GM21367 (cell line): ENCODE results near the gene GOT2.
"Not testable (repeated sequence)": the region's sequence is repeated elsewhere in the genome, so short reads cannot be mapped to it uniquely, and the experiment has no call there.

Experiments used
- ATAC-seq: cut with Tn5 transposase; IDR thresholded peaks from one replicate; pipeline ENCODE4 v1.9.1; 2021; ENCODE audit not compliant: unreplicated experiment

GOT2 gene

DNA sequence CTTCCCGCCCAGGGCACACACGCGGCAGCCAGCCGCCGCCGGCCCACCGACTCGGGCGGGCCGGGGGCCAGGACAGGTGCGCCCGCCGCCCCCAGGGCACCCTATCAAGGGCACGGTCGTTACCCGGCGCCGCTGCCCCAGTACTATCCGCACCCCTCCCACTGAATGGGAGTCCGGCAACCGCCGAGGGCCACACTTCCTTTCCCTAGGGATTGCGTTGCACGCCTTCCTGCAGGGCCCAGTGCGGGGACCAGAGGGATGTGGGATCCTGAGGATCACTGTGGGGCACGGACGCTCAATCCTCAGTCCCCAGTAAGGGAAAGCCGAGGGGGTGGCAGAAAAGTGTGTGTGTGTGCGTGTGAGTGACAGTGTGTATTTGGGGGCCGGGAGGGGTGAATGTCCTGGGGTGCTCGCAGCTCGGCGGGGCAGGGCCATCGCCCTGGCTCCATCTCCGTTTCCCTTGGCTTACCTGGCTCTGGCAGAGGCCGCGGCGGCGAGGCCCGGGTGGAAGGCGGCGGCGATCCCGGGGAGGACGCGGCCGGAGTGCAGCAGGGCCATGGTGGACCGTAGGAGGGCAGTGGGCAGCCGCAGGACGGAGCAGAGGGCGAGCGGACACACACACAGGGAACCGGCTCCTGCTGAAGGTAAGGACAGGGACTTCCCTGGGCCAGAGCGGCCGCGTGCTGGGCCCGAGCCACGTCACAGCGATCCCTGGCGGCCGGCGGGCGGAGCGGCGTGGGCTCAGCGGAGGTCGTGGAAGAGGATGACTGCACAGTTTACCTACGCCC, at the start of gene GOT2:
Gene GOT2 (minus strand): TSS at position 646 of the 788 bp plus-strand sequence. CDS start 88 bp downstream, at position 558.
- peak; percentile 95 for ATAC-seq

DNA sequence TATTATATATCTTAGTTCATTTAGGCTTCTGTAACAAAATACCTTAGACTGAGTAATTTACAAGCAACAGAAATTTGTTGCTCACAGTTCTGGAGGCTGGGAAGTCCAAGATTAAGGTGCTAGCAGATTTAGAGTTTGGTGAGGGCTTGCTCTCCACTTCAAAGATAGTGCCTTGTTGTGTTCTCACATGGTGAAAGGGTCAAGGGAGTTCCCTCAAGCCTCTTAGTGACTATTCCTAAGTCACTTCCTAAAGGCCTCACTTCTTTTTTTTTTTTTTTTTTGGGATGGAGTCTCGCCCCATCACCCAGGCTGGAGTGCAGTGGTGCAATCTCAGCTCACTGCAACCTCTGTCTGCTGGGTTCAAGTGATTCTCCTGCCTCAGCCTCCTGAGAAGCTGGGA, 45.2 kb upstream of the GOT2 start:
- not testable (repeated sequence) for ATAC-seq

DNA sequence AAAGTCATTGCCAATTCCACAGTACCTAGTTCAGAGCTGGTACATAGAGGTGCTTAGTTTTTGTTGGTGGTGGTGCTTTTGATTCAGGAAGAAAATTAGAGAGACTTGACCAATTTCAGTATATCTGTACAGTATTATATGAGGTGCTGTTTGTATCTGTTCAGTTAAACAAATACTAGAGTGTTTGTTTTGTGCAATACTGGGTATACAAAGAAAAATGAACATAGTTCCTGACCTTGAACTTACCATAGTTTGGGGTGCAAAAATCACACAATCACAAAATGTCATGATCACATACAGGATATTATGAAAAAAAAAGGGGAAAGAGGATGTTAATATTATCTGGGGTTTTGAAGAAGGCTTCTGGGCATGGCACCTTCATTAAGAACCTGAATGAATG, 39.8 kb upstream of the GOT2 start:
- no peak for ATAC-seq

DNA sequence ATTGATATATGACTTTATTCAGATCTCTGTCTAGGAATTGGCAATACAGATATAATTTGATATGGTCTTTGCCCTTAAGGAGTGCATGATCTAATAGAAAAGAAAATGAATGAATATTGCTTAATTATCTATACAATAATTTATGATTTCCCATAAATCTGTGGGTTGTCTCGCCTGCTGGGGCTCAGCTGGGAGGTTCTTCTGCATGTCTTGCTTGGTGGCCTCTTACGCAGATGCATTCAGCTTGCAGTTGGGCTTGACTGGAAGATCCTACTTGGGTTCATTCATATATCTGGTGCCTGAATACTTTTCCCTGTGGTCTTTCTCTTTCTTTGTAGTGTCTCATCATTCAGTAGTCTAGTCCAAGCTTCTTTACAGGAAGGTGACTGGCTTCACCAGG, 34.0 kb upstream of the GOT2 start:
- no peak for ATAC-seq

DNA sequence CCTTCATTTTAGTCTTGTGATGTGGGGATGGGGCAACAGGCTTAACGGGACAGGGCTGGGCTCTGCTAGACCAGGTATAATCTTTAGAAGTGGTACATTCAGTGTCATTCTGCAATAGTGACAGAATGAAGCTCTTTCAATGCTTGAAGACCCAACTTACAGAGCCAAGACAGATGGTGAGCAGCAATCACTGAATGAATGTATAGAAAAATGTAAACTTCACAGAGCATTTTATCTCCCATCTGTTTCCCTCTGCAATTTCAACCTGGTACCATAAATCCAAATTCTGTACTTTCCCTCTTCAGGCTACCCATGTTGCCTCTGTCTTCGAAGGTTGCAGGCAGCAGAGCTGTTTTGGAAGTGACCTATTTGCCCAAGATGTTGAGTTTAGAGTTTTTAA, 33.5 kb upstream of the GOT2 start:
- no peak for ATAC-seq

DNA sequence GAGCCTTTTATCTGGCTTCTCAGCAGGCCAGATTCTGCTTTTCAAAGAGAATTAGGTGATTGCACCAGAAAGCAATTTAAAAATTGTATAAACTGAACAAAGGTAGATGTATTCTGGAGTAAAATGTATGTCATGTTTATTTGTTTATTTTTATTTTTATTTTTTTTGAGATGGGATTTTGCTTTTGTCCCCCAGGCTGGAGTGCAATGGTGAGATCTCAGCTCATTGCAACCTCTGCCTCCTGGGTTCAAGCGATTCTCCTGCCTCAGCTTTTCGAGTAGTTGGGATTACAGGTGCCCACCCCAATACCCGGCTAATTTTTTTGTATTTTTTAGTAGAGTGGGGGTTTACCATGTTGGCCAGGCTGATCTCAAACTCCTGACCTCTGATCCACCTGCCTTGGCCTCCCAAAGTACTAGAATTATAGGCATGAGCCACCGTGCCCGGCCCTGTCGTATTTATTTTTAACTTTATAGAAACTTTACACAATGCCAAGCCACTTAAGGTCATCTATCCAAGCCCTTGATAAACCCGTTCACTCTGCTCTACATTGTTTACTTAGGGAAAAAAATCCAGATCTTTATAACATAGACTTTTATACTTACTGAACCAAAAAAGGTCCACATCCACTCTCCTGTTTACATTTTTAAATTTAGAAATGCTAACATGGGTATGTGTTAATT, 22.7 kb upstream of the GOT2 start:
- ATAC-seq, result no peak

DNA sequence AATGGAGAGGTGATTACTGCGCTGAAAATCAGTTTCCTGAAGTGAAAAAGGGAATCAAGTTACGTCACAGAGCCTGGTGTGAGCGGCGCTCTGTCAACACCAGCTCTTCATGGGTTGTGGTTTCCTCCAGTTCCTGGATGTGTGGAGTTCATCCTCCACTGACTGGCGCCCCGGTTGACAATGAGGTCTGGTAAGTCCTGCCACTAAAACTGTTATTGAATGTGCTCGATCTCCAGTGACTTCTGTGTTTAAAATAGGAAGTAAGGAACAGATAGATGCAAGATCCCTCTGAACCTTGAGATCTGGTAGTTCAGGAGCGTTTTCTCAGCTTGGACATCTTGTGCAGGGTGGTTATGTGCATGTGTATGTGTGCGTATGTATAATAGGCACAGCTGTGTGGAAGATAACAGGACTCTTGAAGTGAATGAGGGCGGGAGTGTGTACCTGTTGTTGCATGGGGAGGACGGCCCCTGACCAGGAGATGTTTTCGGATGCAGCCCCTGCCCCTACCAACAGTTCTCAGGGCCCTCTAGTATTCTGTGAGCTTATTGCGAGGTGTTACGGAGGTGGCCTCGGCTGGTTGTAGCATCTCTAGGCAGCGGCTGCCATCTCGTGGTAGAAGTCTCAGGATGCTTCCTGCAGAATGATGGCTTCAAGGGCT, 22.0 kb upstream of the GOT2 start:
- peak; percentile 92 for ATAC-seq

DNA sequence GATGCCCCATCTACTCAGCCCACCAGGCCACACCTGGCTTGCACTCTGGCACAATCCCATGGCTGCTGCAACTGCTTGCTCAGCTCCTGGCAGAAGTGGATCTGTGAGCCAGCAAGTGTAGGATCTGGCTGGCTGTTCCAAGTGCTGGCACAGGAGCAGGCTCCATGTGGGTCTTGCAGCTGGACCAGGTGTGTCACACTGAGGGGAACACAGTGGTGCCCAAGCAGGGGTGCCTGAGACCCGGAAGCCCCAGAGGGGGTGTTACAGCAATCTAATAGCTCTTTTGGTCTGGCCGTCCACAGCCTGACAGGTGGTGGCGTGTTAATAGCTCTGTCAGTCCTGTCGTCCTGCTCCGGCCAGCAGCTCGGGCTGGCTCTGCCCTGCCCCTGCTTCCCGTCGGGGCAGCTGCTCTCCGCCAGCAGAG, 19.6 kb upstream of the GOT2 start:
- no peak for ATAC-seq

DNA sequence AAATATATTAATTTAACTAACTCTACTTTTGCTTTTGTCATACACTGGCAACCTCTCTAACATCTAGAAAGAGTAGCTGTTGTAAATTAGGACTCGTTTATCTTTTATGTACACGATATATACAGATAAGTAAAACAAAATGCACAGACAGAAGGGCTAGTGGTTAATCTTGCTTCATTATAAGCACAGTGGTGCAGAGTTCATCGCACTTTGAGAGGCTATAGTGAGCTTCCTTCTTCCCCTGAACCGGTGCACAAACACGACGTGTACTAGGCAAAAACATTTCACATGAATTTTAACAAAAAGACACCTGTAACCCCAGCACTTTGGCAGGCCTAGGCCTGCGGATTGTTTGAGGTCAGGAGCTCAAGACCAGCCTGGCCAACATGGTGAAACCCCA, 10.4 kb upstream of the GOT2 start:
- ATAC-seq, result no peak

DNA sequence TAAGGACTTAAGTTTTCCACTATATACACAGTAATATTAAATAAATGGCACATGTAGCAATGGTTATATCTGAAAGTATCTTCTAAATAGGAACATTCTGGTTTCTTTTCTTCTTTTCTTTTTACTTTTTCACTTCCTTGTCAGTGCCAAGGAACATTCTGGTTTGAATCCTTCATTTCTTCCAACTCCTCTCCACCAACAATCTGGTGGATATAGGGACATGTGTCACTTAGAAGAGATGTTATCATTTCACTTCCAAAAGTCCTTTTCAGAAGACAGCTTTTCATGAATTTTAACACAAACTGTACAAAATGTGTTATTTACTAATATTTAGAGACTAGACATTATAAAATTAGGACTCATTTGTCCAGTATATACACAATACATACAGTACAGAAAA, 7.9 kb upstream of the GOT2 start:
- ATAC-seq, result no peak

DNA sequence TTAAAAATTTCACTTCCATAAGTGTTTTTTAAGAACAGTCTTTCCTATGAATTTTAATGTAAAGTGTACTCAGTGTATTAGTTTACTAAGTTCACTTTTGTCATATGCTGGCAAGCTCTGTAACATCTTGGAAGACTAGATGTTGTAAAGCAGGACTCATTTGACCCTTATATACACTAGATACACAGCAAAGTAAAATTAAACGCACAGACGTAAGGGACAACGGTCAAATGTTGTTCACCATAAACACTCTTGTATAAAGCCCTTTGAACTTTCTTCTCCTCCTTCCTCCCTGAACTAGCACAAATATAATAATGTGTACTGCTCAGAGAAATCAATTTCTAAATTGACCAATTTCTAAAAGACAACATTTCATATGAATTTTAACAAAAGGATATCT, 7.0 kb upstream of the GOT2 start:
- ATAC-seq, result no peak

DNA sequence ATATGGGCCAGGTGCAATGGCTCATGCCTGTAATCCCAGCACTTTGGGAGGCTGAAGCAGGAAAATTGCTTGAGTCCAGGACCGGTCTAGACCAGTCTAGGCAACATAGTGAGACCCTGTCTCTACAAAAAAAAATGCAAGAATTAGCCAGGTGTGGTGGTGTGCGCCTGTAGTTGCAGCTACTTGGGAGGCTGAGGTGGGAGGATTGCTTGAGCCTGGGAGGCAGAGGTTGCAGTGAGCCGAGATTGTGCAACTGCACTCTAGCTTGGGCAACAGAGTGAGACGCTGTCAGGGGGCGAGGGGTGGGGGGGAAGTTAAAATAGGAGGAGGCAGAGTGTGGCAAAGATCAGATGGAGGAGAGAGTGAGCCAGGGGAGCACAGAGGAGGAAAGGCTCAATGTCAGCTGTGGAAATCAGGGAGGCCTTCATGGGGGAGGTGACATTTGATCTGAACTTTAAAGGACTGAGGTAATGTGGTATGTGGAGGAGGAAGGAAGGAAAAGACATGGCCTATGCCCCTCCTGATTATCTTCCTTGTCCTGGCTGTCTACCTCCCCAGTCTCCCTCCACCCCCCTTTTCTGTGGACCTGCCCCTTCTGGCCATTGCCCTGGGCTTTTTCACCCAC, 4.7 kb upstream of the GOT2 start:
- ATAC-seq, result no peak

DNA sequence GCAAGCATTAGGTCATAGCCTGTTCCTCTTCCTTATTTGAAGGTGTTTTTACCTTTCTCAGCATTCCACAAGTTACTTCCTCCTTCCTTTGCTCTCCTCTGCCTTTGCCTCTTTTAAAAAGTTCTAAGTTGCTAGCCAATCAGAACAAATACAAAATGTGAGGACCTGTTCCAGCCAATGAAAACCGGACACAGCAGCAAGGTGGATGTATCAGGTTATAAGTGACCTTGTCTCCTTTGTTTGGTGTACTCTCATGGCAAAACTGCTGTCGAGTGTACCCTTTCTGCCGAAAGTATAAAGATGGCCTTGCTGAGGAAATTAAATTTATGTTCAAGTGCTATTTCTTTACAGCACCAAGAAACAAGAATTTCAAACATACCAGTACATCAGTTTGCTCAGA, 2.2 kb upstream of the GOT2 start:
- ATAC-seq, result not testable (repeated sequence)

DNA sequence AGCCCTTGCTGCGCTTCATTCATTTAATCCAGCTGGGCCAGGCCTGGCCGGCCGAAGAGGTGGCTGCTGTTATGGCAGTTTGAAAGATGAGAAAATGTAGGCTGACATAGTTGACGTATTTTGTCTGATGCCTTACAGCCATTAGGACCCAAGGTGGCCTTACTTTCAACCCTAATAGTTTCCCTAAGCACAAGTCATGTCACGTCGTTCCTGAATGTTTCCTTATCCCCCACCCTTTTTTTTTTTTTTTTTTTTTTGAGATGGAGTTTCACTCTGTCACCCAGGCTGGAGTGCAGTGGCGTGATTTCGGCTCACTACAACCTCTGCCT, 307 bp upstream of the GOT2 start:
- no peak for ATAC-seq

DNA sequence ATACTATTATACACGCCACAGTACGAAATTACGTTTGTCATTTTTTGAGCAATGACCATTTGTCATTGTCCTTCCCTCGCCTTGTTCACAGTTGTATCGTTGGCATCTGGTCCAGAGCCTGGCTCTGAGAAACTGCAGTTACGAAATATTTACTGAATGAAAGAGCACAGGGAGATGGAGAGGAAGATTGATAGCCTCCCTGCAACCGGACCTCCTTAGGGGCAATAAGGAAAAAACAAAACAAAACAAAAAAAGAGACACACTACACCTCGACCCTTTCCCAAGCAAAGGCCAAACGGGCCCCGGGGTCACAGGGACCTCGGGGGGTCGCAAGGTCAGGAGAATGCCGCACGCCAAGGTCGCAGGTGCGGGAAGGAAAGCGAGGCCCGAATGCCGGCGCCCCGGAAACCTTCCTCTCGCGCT, 857 bp downstream of the GOT2 start:
- no peak for ATAC-seq

DNA sequence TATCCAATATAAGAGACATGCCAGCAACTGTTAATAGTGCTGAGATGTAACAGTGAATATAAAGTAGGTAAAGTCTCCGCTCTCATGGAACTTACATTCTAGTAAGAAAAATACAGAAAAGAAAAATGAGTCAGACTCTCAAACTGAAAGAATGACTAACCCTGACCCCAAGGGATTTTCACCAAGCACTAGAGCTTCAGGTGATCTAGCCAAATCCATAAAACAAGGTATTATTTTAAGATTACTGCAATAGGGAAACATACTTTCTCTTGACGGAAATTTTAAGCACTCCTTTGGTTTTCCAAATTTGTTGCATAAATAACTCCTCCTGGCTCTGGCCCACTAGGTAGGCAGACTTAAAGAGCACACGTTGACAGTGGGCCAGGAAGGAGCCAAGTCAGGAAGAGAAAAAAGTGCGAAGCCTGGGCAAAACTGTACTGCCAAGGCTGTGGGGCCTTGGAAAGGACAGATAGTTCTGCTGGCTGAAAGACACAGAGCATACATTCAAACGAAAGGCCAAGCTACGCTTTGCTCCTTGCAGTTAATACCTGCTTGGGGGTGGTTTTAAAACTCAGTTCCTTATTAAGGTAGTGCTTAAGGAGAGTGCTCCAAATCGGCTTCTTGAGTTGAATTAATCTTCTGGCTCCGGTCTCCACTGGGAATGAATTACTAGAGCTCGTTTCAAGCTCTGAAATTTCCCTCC, 1.4 kb downstream of the GOT2 start:
- ATAC-seq, result no peak

DNA sequence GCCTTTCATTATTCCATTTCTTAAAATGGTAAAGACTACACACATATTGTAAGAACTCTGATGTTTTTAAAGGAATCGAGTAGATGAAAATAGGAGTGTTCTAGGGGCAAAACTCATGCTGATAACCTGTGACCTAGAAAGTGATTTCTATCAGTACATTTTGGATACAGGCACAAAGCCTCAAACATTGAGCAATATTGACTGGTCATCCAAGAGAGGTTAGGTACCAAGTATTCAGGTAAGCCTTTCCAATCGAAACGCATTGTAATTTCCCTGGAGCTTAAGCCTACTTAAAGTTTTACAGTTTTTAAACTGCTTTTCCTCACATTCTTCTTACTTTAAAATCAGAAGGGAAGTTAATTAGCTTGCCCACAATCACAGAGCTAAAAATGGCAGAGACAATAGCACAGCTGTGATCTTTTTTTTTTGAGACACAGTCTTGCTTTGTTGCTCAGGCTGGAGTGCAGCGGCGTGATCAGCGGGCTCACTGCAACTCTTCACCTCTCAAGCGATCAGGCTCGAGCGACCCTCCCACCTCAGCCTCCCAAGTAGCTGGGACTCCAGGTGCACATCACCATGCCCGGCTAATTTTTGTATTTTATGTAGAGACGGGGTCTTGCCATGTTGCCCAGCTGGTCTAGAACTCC, 3.3 kb downstream of the GOT2 start:
- ATAC-seq, result no peak

DNA sequence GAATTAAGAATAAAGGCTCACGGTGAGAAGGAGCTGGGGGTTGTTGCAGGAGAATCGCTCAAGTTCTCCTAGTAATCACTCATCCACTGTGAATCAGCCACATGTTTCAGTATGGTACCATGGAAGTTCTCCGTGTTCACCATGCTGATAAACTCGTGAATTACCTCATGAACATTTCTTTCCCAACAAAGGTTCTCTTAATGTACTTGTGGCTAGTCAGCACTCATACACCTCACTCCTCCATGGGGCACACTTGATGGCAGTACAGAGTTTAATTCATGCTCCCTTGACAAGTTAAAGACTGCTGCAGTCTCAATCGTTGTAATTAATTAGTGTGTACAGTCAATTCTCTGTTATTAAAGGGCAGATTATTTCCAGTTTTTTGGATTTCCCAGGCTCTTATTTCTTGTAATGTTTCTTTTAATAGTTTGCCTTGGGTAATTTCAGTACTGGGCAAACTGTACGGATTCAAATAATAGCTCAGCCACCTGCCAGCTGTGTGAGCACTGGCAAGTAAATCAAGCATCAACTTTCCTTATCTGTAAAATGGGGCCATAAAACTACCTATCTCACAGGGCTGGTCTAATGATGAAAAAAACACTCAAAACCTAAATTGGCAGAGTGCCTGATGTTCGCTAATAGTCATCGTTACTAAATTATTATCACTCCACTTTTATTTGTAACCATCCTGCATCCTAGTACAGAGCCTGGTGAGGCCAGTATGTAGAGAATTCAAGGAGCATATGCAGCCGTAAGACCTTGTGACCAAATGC, 6.1 kb downstream of the GOT2 start:
- ATAC-seq, result no peak

DNA sequence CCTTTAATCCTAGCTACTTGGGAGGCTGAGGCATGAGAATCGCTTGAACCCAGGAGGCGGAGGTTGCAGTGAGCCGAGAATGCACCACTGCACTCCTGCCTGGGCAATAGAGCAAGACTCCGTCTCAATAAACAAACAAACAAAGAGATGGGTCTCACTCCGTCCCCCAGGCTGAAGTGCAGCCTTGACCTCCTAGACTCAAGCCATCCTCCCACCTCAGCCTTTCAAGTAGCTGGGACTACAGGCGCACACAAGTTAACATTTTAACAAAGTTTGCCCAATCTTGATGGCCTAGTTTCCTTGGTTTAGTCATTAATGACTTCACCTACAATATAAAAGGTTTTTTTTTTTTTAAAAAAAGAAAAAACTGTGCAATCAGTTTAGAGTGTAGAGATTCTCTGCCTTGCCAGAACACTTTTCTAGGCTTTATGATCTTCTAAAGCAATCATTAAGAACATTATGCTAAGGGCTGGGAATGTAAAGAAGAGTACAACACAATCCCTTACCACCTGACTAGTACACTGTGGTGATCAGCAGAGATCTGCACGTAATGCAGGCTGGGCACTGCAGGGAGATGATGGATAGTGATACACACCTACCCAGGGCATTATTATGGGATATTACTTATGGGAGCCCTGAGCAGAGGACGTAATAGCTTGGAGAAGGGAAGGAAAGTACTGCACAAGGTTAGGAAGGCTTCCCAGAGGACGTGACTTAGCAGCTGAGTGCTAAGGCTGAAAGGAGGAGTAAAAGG, 6.9 kb downstream of the GOT2 start:
- ATAC-seq, result no peak
